ENCODE measurements around the gene CEACAM1.

DNA sequence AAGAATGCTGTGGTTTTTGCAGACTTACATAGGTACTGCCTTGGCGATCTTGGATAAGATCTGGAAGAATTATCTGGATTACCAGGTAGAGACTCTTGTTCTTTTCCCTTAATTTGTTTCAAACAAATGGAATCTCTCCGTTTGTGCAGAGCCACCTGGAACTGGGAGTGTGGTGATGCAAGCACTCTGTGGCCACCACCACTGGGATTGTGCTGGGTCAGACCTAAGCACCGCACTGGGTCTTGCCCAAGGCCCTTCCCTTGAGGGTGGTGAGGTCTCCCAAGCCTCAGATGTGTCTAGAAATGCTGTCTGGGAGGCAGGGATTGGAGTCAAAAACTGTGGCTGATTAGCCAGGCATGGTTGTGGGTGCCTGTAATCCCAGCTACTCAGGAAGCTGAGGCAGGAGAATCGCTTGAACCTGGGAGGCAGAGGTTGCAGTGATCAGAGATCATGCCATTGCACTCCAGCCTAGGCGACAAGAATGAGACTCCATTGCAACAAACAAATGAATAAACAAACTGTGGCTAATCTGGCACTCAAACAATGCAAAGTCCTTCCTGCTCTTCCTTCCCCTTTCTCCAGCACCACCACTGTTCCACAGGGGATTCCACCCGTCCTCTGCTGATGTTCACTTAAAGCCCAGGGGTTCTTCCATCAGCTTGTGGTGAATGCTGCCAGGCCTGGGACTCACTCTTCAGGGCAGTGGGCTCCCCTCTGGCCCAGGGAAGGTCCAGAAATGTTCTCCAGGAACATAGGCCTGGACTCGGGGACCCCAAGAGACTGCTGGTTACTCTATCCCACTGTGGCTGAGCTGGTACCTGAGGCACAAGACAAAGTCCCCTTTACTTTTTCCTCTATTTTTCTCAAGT is 10.8 kb upstream of the CEACAM1 start:
- TF ChIP-seq, protein P1, sequence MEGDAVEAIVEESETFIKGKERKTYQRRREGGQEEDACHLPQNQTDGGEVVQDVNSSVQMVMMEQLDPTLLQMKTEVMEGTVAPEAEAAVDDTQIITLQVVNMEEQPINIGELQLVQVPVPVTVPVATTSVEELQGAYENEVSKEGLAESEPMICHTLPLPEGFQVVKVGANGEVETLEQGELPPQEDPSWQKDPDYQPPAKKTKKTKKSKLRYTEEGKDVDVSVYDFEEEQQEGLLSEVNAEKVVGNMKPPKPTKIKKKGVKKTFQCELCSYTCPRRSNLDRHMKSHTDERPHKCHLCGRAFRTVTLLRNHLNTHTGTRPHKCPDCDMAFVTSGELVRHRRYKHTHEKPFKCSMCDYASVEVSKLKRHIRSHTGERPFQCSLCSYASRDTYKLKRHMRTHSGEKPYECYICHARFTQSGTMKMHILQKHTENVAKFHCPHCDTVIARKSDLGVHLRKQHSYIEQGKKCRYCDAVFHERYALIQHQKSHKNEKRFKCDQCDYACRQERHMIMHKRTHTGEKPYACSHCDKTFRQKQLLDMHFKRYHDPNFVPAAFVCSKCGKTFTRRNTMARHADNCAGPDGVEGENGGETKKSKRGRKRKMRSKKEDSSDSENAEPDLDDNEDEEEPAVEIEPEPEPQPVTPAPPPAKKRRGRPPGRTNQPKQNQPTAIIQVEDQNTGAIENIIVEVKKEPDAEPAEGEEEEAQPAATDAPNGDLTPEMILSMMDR (IDR thresholded peaks at IDR 0.05), result no peak
- no peak for TF ChIP-seq POLR2A (IDR thresholded peaks at IDR 0.05)
- TF ChIP-seq POLR2AphosphoS5 (IDR thresholded peaks at IDR 0.05), result no peak
